Cerebellar cortex (tissue), 1 donor: ENCODE data around the gene CELF1.

Experiments used
- DNase-seq: peaks from one replicate; pipeline ENCODE4 v3.0.0-alpha.2; 2015; ENCODE audit warnings: low spot score

Gene CELF1

GRCh38 chr11:47508240-47508957, 44.5 kb downstream of the CELF1 start:
- no peak for DNase-seq

- no peak for DNase-seq
These were observed 45.2 kb downstream of the CELF1 start for GRCh38 chr11:47507563-47508239.

- DNase-seq, result no peak
These were observed 46.0 kb downstream of the CELF1 start for GRCh38 chr11:47506795-47507562.

GRCh38 chr11:47506373-47506772, 46.6 kb downstream of the CELF1 start:
- no peak for DNase-seq

GRCh38 chr11:47504910-47505309, 48.0 kb downstream of the CELF1 start:
- no peak for DNase-seq

- no peak for DNase-seq
These were observed 49.7 kb downstream of the CELF1 start for GRCh38 chr11:47503227-47503626.

- no peak for DNase-seq
These were observed 50.2 kb downstream of the CELF1 start for GRCh38 chr11:47502767-47503166.

GRCh38 chr11:47501101-47501500, 51.8 kb downstream of the CELF1 start:
- no peak for DNase-seq

- no peak for DNase-seq
These were observed 52.8 kb downstream of the CELF1 start for GRCh38 chr11:47500121-47500520.

GRCh38 chr11:47499614-47500013, 53.3 kb downstream of the CELF1 start:
- DNase-seq, result no peak

- no peak for DNase-seq
These were observed 53.8 kb downstream of the CELF1 start for GRCh38 chr11:47499161-47499560.

GRCh38 chr11:47498584-47499152, 54.3 kb downstream of the CELF1 start:
- DNase-seq, result no peak

- no peak for DNase-seq
These were observed 54.8 kb downstream of the CELF1 start for GRCh38 chr11:47498149-47498548.

GRCh38 chr11:47496808-47497207, 56.1 kb downstream of the CELF1 start:
- DNase-seq, result no peak

- DNase-seq, result no peak
These were observed 57.1 kb downstream of the CELF1 start for GRCh38 chr11:47495856-47496217.

GRCh38 chr11:47495011-47495855, 57.7 kb downstream of the CELF1 start:
- DNase-seq, result no peak

GRCh38 chr11:47489395-47489755, 63.6 kb downstream of the CELF1 start:
- DNase-seq, result no peak

GRCh38 chr11:47488674-47489394, 64.1 kb downstream of the CELF1 start:
- DNase-seq, result no peak

- DNase-seq, result no peak
These were observed 64.8 kb downstream of the CELF1 start for GRCh38 chr11:47488111-47488510.

GRCh38 chr11:47487421-47487820, 65.5 kb downstream of the CELF1 start:
- DNase-seq, result no peak

- no peak for DNase-seq
These were observed 67.8 kb downstream of the CELF1 start for GRCh38 chr11:47485107-47485506.
